ENCODE measurements around the gene SELENOS.

Gene SELENOS

GRCh38 chr15:101286471-101287114 lies 9.3 kb upstream of the SELENOS start:
- H3K4me3 ChIP-seq (ENCODE audit: low read depth, low read length), result no peak overlapping the region
- TF ChIP-seq CTCF (IDR thresholded peaks at IDR 0.05; ENCODE audit: low read depth, low read length), result no peak

- TF ChIP-seq CTCF (IDR thresholded peaks at IDR 0.05; ENCODE audit: low read depth, low read length), result no peak
- H3K4me3 ChIP-seq (ENCODE audit: low read depth, low read length), result no peak overlapping the region
Measured at GRCh38 chr15:101283931-101284330, 6.6 kb upstream of the SELENOS start.

GRCh38 chr15:101280007-101280406 lies 2.7 kb upstream of the SELENOS start:
- no peak overlapping the region for H3K4me3 ChIP-seq (ENCODE audit: low read depth, low read length)
- no peak for TF ChIP-seq CTCF (IDR thresholded peaks at IDR 0.05; ENCODE audit: low read depth, low read length)

GRCh38 chr15:101277943-101278564 lies 769 bp upstream of the SELENOS start:
- no peak for TF ChIP-seq CTCF (IDR thresholded peaks at IDR 0.05; ENCODE audit: low read depth, low read length)
- H3K4me3 ChIP-seq (ENCODE audit: low read depth, low read length), result peak overlapping the region; percentile 46

- no peak for TF ChIP-seq CTCF (IDR thresholded peaks at IDR 0.05; ENCODE audit: low read depth, low read length)
- peak overlapping the region; percentile 98 for H3K4me3 ChIP-seq (ENCODE audit: low read depth, low read length)
Measured at GRCh38 chr15:101276501-101277037, 716 bp downstream of the SELENOS start.

- H3K4me3 ChIP-seq (ENCODE audit: low read depth, low read length), result no peak overlapping the region
- no peak for TF ChIP-seq CTCF (IDR thresholded peaks at IDR 0.05; ENCODE audit: low read depth, low read length)
Measured at GRCh38 chr15:101275018-101275417, 2.3 kb downstream of the SELENOS start.

- no peak for TF ChIP-seq CTCF (IDR thresholded peaks at IDR 0.05; ENCODE audit: low read depth, low read length)
- H3K4me3 ChIP-seq (ENCODE audit: low read depth, low read length), result no peak overlapping the region
Measured at GRCh38 chr15:101273534-101273933, 3.8 kb downstream of the SELENOS start.
